Bronchial epithelial cell (primary cell): ENCODE results near the gene FAM53B. TPM values are rescaled to one million over a fixed set of nuclear protein-coding genes. Genes with fewer than 3 reads are reported as not detected.
A peak's percentile ranks its signal among the peaks of the same experiment; 100 is the strongest.

Experiments
- DNase-seq: peaks from one replicate; pipeline ENCODE4 v3.0.0-alpha.2; 2010; ENCODE audit warnings: low read depth
- FAIRE-seq: peaks from 2 replicates; lab custom pipeline; 2011; peaks lifted over from hg19 to GRCh38; lab: Jason Lieb, UNC
- H3K27me3 ChIP-seq: 2 replicates; pipeline ENCODE4 v1.5.1; 2011; ENCODE audit warnings: low read length; ENCODE audit not compliant: control insufficient read depth, insufficient read depth
- H3K36me3 ChIP-seq: 2 replicates; pipeline ENCODE4 v1.5.1; 2011; ENCODE audit warnings: low read length; ENCODE audit not compliant: control insufficient read depth, insufficient read depth
- H3K4me3 ChIP-seq: 2 replicates; pipeline ENCODE4 v1.5.1; 2011; ENCODE audit warnings: mild to moderate bottlenecking, low read depth, low read length, control low read depth
- CTCF ChIP-seq: IDR thresholded peaks from 2 replicates; pipeline ENCODE4 v1.5.1; 2011; ENCODE audit warnings: mild to moderate bottlenecking, moderate library complexity, low read length, control low read depth, inconsistent platforms; ENCODE audit not compliant: insufficient read depth, severe bottlenecking
- total RNA-seq: library from RNA; depleted of rRNA; stranded (reverse); fragments of >200 nt; gene quantifications from 2 replicates; pipeline ENCODE4 v1.2.1, GENCODE V29; 2014

Gene FAM53B
- total RNA-seq, 1 donor from 2014 or later: 19.5 TPM

- H3K4me3 ChIP-seq: no peak overlapping the region
- DNase-seq (peak; percentile 69), FAIRE-seq (peak; percentile 60)
Measured at GRCh38 chr10:124722798-124723783, 21.1 kb downstream of the FAM53B start.

GRCh38 chr10:124721330-124722045 is 22.7 kb downstream of the FAM53B start:
- FAIRE-seq (no peak), DNase-seq (peak; percentile 38)
- peaks cover 2% of the 10 kb centered on the region for H3K36me3 ChIP-seq
- H3K27me3 ChIP-seq: no peaks in the 10 kb centered on the region
- no peak for TF ChIP-seq CTCF
- H3K4me3 ChIP-seq: no peak overlapping the region

More at GRCh38 chr10:124722798-124723783, 21.1 kb downstream of the FAM53B start:
- no peaks in the 10 kb centered on the region for H3K27me3 ChIP-seq
- no peak for TF ChIP-seq CTCF
- peaks cover 4% of the 10 kb centered on the region for H3K36me3 ChIP-seq

- peak; percentile 78 for TF ChIP-seq CTCF
- H3K27me3 ChIP-seq: no peaks in the 10 kb centered on the region
- peaks cover 5% of the 10 kb centered on the region for H3K36me3 ChIP-seq
- DNase-seq (peak; percentile 82), FAIRE-seq (peak; percentile 84)
- H3K4me3 ChIP-seq: no peak overlapping the region
Measured at GRCh38 chr10:124719213-124719851, 24.8 kb downstream of the FAM53B start.

- FAIRE-seq: no peak
- Histone ChIP-seq H3K27me3 (no peaks in the 10 kb centered on the region), H3K36me3 (peaks cover 5% of the 10 kb centered on the region), H3K4me3 (no peak overlapping the region)
- TF ChIP-seq CTCF: no peak
- DNase-seq: peak; percentile 74
Measured at GRCh38 chr10:124717911-124718741, 26.1 kb downstream of the FAM53B start.
